Peyer's patch (tissue), 4 donors: Measurements from ENCODE around the gene UNC13D. TPM values are rescaled to one million over a fixed set of nuclear protein-coding genes. Genes with fewer than 3 reads are reported as not detected.

Source experiments
- DNase-seq, 3 donors: peaks; one replicate each; pipeline ENCODE4 v3.0.0-alpha.2; 2017 to 2019
- H3K27ac ChIP-seq, 4 donors: fragments of 200-600 bp; sonication (generic); one replicate each; pipeline ENCODE4 v1.5.1; 2016 to 2019
- H3K27me3 ChIP-seq, 2 donors: fragments of 200-600 bp; sonication (generic); one replicate each; pipeline ENCODE4 v1.5.1; 2019
- H3K36me3 ChIP-seq, 3 donors: fragments of 200-600 bp; sonication (generic); one replicate each; pipeline ENCODE4 v1.5.1; 2016 to 2019
- H3K4me1 ChIP-seq, 4 donors: fragments of 200-600 bp; sonication (generic); one replicate each; pipeline ENCODE4 v1.5.1; 2016 to 2019
- H3K4me3 ChIP-seq, 4 donors: fragments of 200-600 bp; sonication (generic); 1 replicate in 3 of 4; 2 replicates in 1 of 4; pipeline ENCODE4 v1.5.1; 2016 to 2019; ENCODE audit warnings: mild to moderate bottlenecking in 1 of 4
- H3K9me3 ChIP-seq, 4 donors: fragments of 200-600 bp; sonication (generic); one replicate each; pipeline ENCODE4 v1.5.1; 2016 to 2019; ENCODE audit warnings: mild to moderate bottlenecking in 1 of 4
- CTCF ChIP-seq, 6 experiments: fragments of 450-650 bp in 4 of 6; fragments of 200-600 bp in 2 of 6; sonication (generic) in 1 of 6; IDR thresholded peaks; one replicate each; pipeline ENCODE4 v1.5.1; 2017 to 2019; ENCODE audit warnings: antibody characterized with exemption in 6 of 6, mild to moderate bottlenecking in 3 of 6, moderate library complexity in 1 of 6
- POLR2A ChIP-seq, 2 donors: fragments of 450-650 bp; IDR thresholded peaks; one replicate each; pipeline ENCODE4 v1.5.1; 2017; ENCODE audit warnings: antibody characterized with exemption in 2 of 2, mild to moderate bottlenecking in 2 of 2, moderate library complexity in 2 of 2
- total RNA-seq, 4 donors: library from RNA; depleted of rRNA; stranded (reverse); fragments of >200 nt; gene quantifications; one replicate each; pipeline ENCODE4 v1.1.0, GENCODE V29; 2016

The UNC13D gene
- total RNA-seq, 4 donors from 2014 or later, result 8.4 to 45.4 (median 22.2) TPM

- H3K9me3 ChIP-seq, result no peaks in the 10 kb centered on the region
Measured at GRCh38 chr17:75819678-75820077, 24.5 kb downstream of the UNC13D start.

GRCh38 chr17:75819116-75819515 is 25.1 kb downstream of the UNC13D start:
- no peaks in the 10 kb centered on the region for H3K27me3 ChIP-seq
- no peak for TF ChIP-seq POLR2A (IDR thresholded peaks at IDR 0.05)
- TF ChIP-seq CTCF (IDR thresholded peaks at IDR 0.05), result no peak
- no peak overlapping the region for H3K4me3 ChIP-seq
- H3K9me3 ChIP-seq, result no peaks in the 10 kb centered on the region
- peaks cover 0 to 89% (median 0%) of the 10 kb centered on the region in 3 donors for H3K36me3 ChIP-seq
- no peak overlapping the region for H3K27ac ChIP-seq
- peaks cover 0 to 4% (median 0%) of the 10 kb centered on the region in 4 donors for H3K4me1 ChIP-seq
- no peak for DNase-seq

More at GRCh38 chr17:75819678-75820077, 24.5 kb downstream of the UNC13D start:
- Histone ChIP-seq H3K27ac (no peak overlapping the region), H3K36me3 (peaks cover 0 to 91% (median 0%) of the 10 kb centered on the region in 3 donors), H3K4me3 (no peak overlapping the region), H3K4me1 (peaks cover 0 to 4% (median 0%) of the 10 kb centered on the region in 4 donors), H3K27me3 (no peaks in the 10 kb centered on the region)
- TF ChIP-seq CTCF (IDR thresholded peaks at IDR 0.05) (no peak), POLR2A (IDR thresholded peaks at IDR 0.05) (no peak)
- no peak for DNase-seq

GRCh38 chr17:75818326-75818885 is 25.8 kb downstream of the UNC13D start:
- Histone ChIP-seq H3K9me3 (no peaks in the 10 kb centered on the region), H3K4me1 (peaks cover 0 to 4% (median 0%) of the 10 kb centered on the region in 4 donors), H3K36me3 (peaks cover 0 to 87% (median 0%) of the 10 kb centered on the region in 3 donors), H3K27me3 (no peaks in the 10 kb centered on the region), H3K27ac (no peak overlapping the region), H3K4me3 (no peak overlapping the region)
- no peak for TF ChIP-seq POLR2A (IDR thresholded peaks at IDR 0.05)
- DNase-seq, result no peak

- TF ChIP-seq POLR2A (IDR thresholded peaks at IDR 0.05) (no peak), CTCF (IDR thresholded peaks at IDR 0.05) (no peak)
- Histone ChIP-seq H3K27me3 (no peaks in the 10 kb centered on the region), H3K9me3 (no peaks in the 10 kb centered on the region), H3K4me3 (no peak overlapping the region), H3K4me1 (peaks cover 0 to 4% (median 0%) of the 10 kb centered on the region in 4 donors), H3K27ac (no peak overlapping the region), H3K36me3 (peaks cover 0 to 87% (median 0%) of the 10 kb centered on the region in 3 donors)
- no peak for DNase-seq
Measured at GRCh38 chr17:75817571-75817970, 26.6 kb downstream of the UNC13D start.

- Histone ChIP-seq H3K4me3 (no peak overlapping the region), H3K36me3 (peaks cover 0 to 91% (median 0%) of the 10 kb centered on the region in 3 donors)
Measured at GRCh38 chr17:75816693-75817092, 27.5 kb downstream of the UNC13D start.

More at GRCh38 chr17:75816693-75817092, 27.5 kb downstream of the UNC13D start:
- no peaks in the 10 kb centered on the region for H3K4me1 ChIP-seq
- no peak overlapping the region for H3K27ac ChIP-seq
- no peak for DNase-seq
- H3K27me3 ChIP-seq, result no peaks in the 10 kb centered on the region
- TF ChIP-seq CTCF (IDR thresholded peaks at IDR 0.05), result no peak
- no peak for TF ChIP-seq POLR2A (IDR thresholded peaks at IDR 0.05)
- H3K9me3 ChIP-seq, result no peaks in the 10 kb centered on the region
